GM23338 (cell line): Measurements from ENCODE around the gene RAB3GAP1. TPM values are rescaled to one million over a fixed set of nuclear protein-coding genes. Genes with fewer than 3 reads are reported as not detected.

Experiments
- ATAC-seq: fragments of 200-7000 bp; cut with Tn5 transposase; 3 replicates; pipeline ENCODE4 v1.9.1; 2020
- DNase-seq: peaks from one replicate; pipeline ENCODE4 v3.0.0-alpha.2; 2015; ENCODE audit warnings: low spot score
- H2AFZ ChIP-seq: fragments of 200-600 bp; sonication (generic); 2 replicates; pipeline ENCODE4 v1.8.0; 2016; ENCODE audit warnings: antibody characterized with exemption, mild to moderate bottlenecking, moderate library complexity
- H3F3A ChIP-seq: fragments of 200-600 bp; sonication (generic); replicated peaks from 2 replicates; pipeline ENCODE4 v1.8.0; 2017; ENCODE audit warnings: antibody characterized with exemption, mixed run types, low read depth
- H3K27ac ChIP-seq: fragments of 200-600 bp; sonication (generic); 2 replicates; pipeline ENCODE4 v1.6.1; 2016; ENCODE audit warnings: low read depth
- H3K27me3 ChIP-seq: fragments of 200-600 bp; sonication (generic); 2 replicates; pipeline ENCODE4 v1.8.0; 2016; ENCODE audit warnings: mild to moderate bottlenecking, mixed run types, moderate library complexity; ENCODE audit not compliant: insufficient read depth
- H3K36me3 ChIP-seq: fragments of 200-600 bp; sonication (generic); 2 replicates; pipeline ENCODE4 v1.8.0; 2016; ENCODE audit warnings: mild to moderate bottlenecking; ENCODE audit not compliant: insufficient read depth
- H3K4me1 ChIP-seq: fragments of 200-600 bp; sonication (generic); 2 replicates; pipeline ENCODE4 v1.8.0; 2016; ENCODE audit warnings: mild to moderate bottlenecking, moderate library complexity; ENCODE audit not compliant: insufficient read depth
- H3K4me2 ChIP-seq: fragments of 200-600 bp; sonication (generic); 2 replicates; pipeline ENCODE4 v1.7.1; 2017; ENCODE audit warnings: mixed run types
- H3K4me3 ChIP-seq: fragments of 200-600 bp; sonication (generic); 2 replicates; pipeline ENCODE4 v1.6.1; 2016; ENCODE audit warnings: mixed run types
- H3K79me2 ChIP-seq: fragments of 200-600 bp; sonication (generic); replicated peaks from 2 replicates; pipeline ENCODE4 v1.8.0; 2017; ENCODE audit warnings: mild to moderate bottlenecking; ENCODE audit not compliant: insufficient read depth
- H3K9me2 ChIP-seq: fragments of 200-600 bp; sonication (generic); 2 replicates; pipeline ENCODE4 v1.8.0; 2017; ENCODE audit not compliant: insufficient read depth
- H4K20me1 ChIP-seq: fragments of 200-600 bp; sonication (generic); replicated peaks from 2 replicates; pipeline ENCODE4 v1.8.0; 2017; ENCODE audit warnings: mild to moderate bottlenecking; ENCODE audit not compliant: insufficient read depth
- H3K27ac Mint-ChIP-seq: 2 replicates; pipeline ENCODE4 v1.8.0; 2020; ENCODE audit warnings: inconsistent platforms, mild to moderate bottlenecking, moderate library complexity, mixed read lengths
- H3K27me3 Mint-ChIP-seq: 3 replicates; pipeline ENCODE4 v1.8.0; 2022; ENCODE audit warnings: low read depth, mild to moderate bottlenecking, moderate library complexity, mixed read lengths, inconsistent platforms; ENCODE audit not compliant: insufficient read depth, poor library complexity
- H3K36me3 Mint-ChIP-seq: 3 replicates; pipeline ENCODE4 v1.8.0; 2021; ENCODE audit warnings: low read depth, mild to moderate bottlenecking, inconsistent platforms, moderate library complexity, mixed read lengths
- H3K4me1 Mint-ChIP-seq: 3 replicates; pipeline ENCODE4 v1.8.0; 2020; ENCODE audit warnings: mild to moderate bottlenecking, inconsistent platforms, mixed read lengths
- H3K4me3 Mint-ChIP-seq: 3 replicates; pipeline ENCODE4 v1.8.0; 2021; ENCODE audit warnings: moderate library complexity, mild to moderate bottlenecking, inconsistent platforms, mixed read lengths
- H3K9me3 Mint-ChIP-seq: 3 replicates; pipeline ENCODE4 v1.8.0; 2020; ENCODE audit warnings: moderate library complexity, mild to moderate bottlenecking, inconsistent platforms, mixed read lengths
- CREB1 ChIP-seq: fragments of 250-450 bp; sonication (Bioruptor Pico); IDR thresholded peaks from 2 replicates; pipeline ENCODE4 v1.5.0; 2020; ENCODE audit warnings: low read depth, mild to moderate bottlenecking, moderate library complexity
- EZH2 ChIP-seq: fragments of 200-600 bp; sonication (generic); IDR thresholded peaks from one replicate; pipeline ENCODE4 v1.8.0; 2017; ENCODE audit warnings: antibody characterized with exemption, mild to moderate bottlenecking, low read depth; ENCODE audit not compliant: unreplicated experiment
- EZH2phosphoT487 ChIP-seq: fragments of 200-600 bp; sonication (generic); IDR thresholded peaks from one replicate; pipeline ENCODE4 v1.8.1; 2018; ENCODE audit warnings: antibody characterized with exemption; ENCODE audit not compliant: unreplicated experiment
- STAT1 ChIP-seq: IDR thresholded peaks from one replicate; pipeline ENCODE4 v1.6.1; 2016; ENCODE audit warnings: antibody characterized with exemption; ENCODE audit not compliant: unreplicated experiment
- ZNF114 ChIP-seq: fragments of 250-450 bp; sonication (Bioruptor Pico); IDR thresholded peaks from 2 replicates; pipeline ENCODE4 v1.5.0; 2020; ENCODE audit warnings: mild to moderate bottlenecking, moderate library complexity
- ZNF331 ChIP-seq: fragments of 250-450 bp; sonication (Bioruptor Pico); IDR thresholded peaks from 2 replicates; pipeline ENCODE4 v1.5.0; 2020; ENCODE audit warnings: low read depth, mild to moderate bottlenecking, moderate library complexity
- polyA plus RNA-seq: library from polyadenylated mRNA; unstranded; fragments of >200 nt; fragmentation: Nextera tagmentation; extraction: Ambion mirVana; gene quantifications from 2 replicates; pipeline ENCODE4 v1.2.1, GENCODE V29; 2016
- total RNA-seq: library from RNA; depleted of rRNA; stranded (reverse); fragments of >200 nt; shearing (Covaris generic); gene quantifications from 2 replicates; pipeline ENCODE4 v1.2.3, GENCODE V29; 2014
- TF ChIP-seq, protein P1 (sequence below): fragments of 250-450 bp; sonication (Bioruptor Pico); IDR thresholded peaks from 2 replicates; pipeline ENCODE4 v1.5.0; 2020; ENCODE audit warnings: mild to moderate bottlenecking, moderate library complexity
- TF ChIP-seq, protein P2 (sequence below): IDR thresholded peaks from 2 replicates; pipeline ENCODE4 v1.6.1; 2016; ENCODE audit warnings: antibody characterized with exemption

Gene RAB3GAP1
- total and polyA plus RNA-seq, 2 experiments from 2014 or later = 22.5 to 40.4 TPM

- TF ChIP-seq, protein P1, sequence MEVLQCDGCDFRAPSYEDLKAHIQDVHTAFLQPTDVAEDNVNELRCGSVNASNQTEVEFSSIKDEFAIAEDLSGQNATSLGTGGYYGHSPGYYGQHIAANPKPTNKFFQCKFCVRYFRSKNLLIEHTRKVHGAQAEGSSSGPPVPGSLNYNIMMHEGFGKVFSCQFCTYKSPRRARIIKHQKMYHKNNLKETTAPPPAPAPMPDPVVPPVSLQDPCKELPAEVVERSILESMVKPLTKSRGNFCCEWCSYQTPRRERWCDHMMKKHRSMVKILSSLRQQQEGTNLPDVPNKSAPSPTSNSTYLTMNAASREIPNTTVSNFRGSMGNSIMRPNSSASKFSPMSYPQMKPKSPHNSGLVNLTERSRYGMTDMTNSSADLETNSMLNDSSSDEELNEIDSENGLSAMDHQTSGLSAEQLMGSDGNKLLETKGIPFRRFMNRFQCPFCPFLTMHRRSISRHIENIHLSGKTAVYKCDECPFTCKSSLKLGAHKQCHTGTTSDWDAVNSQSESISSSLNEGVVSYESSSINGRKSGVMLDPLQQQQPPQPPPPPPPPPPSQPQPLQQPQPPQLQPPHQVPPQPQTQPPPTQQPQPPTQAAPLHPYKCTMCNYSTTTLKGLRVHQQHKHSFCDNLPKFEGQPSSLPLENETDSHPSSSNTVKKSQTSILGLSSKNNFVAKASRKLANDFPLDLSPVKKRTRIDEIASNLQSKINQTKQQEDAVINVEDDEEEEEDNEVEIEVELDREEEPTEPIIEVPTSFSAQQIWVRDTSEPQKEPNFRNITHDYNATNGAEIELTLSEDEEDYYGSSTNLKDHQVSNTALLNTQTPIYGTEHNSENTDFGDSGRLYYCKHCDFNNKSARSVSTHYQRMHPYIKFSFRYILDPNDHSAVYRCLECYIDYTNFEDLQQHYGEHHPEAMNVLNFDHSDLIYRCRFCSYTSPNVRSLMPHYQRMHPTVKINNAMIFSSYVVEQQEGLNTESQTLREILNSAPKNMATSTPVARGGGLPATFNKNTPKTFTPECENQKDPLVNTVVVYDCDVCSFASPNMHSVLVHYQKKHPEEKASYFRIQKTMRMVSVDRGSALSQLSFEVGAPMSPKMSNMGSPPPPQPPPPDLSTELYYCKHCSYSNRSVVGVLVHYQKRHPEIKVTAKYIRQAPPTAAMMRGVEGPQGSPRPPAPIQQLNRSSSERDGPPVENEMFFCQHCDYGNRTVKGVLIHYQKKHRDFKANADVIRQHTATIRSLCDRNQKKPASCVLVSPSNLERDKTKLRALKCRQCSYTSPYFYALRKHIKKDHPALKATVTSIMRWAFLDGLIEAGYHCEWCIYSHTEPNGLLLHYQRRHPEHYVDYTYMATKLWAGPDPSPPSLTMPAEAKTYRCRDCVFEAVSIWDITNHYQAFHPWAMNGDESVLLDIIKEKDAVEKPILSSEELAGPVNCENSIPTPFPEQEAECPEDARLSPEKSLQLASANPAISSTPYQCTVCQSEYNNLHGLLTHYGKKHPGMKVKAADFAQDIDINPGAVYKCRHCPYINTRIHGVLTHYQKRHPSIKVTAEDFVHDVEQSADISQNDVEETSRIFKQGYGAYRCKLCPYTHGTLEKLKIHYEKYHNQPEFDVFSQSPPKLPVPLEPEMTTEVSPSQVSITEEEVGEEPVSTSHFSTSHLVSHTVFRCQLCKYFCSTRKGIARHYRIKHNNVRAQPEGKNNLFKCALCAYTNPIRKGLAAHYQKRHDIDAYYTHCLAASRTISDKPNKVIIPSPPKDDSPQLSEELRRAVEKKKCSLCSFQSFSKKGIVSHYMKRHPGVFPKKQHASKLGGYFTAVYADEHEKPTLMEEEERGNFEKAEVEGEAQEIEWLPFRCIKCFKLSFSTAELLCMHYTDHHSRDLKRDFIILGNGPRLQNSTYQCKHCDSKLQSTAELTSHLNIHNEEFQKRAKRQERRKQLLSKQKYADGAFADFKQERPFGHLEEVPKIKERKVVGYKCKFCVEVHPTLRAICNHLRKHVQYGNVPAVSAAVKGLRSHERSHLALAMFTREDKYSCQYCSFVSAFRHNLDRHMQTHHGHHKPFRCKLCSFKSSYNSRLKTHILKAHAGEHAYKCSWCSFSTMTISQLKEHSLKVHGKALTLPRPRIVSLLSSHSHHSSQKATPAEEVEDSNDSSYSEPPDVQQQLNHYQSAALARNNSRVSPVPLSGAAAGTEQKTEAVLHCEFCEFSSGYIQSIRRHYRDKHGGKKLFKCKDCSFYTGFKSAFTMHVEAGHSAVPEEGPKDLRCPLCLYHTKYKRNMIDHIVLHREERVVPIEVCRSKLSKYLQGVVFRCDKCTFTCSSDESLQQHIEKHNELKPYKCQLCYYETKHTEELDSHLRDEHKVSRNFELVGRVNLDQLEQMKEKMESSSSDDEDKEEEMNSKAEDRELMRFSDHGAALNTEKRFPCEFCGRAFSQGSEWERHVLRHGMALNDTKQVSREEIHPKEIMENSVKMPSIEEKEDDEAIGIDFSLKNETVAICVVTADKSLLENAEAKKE (CRISPR knock-in tag) = no peak
Observed at GRCh38 chr2:135162786-135163185, 110.7 kb downstream of the RAB3GAP1 start (continued).

DNA sequence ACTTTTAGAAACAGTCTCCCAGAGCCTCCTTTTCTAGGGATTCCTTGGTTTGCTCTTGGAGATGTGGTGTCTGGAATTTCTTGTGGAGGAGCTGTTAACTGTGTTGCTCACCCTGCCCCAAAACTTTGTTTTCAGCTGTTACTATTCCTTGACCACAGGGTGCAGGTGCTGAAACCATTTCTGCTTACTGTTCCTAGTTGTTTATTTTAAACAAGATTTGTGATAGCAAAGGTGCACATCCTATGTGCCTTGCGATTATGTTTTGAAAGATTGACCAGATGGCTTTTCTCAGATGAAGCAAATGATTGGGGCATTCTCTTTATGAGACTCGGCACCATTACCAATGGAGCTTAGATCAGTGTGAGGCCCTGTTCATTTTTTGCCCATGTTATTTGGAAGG lies 111.2 kb downstream of the RAB3GAP1 start:
- peaks cover 35% of the 10 kb centered on the region for H3K36me3 Mint-ChIP-seq
- H3K27ac ChIP-seq = no peak overlapping the region
- H3K79me2 ChIP-seq = no peaks in the 10 kb centered on the region
- no peak for TF ChIP-seq ZNF331 (CRISPR knock-in tag)
- TF ChIP-seq ZNF114 (CRISPR knock-in tag) = no peak
- TF ChIP-seq CREB1 (CRISPR knock-in tag) = no peak
- TF ChIP-seq EZH2phosphoT487 = no peak
- TF ChIP-seq, protein P2, sequence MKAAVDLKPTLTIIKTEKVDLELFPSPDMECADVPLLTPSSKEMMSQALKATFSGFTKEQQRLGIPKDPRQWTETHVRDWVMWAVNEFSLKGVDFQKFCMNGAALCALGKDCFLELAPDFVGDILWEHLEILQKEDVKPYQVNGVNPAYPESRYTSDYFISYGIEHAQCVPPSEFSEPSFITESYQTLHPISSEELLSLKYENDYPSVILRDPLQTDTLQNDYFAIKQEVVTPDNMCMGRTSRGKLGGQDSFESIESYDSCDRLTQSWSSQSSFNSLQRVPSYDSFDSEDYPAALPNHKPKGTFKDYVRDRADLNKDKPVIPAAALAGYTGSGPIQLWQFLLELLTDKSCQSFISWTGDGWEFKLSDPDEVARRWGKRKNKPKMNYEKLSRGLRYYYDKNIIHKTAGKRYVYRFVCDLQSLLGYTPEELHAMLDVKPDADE = no peak
- no peak for TF ChIP-seq EZH2
- no peak for TF ChIP-seq STAT1
- H3K27ac Mint-ChIP-seq = no peak overlapping the region
- H3K4me1 ChIP-seq = no peaks in the 10 kb centered on the region
- H3K36me3 ChIP-seq = peaks cover 35% of the 10 kb centered on the region
- no peak for ATAC-seq
- H4K20me1 ChIP-seq = peaks cover 4% of the 10 kb centered on the region; the same call in 1 of the 2 replicates
- H3K4me1 Mint-ChIP-seq = peaks cover 4% of the 10 kb centered on the region; the same call in 1 of the 3 replicates
- no peaks in the 10 kb centered on the region for H3K27me3 Mint-ChIP-seq
- H3K4me3 Mint-ChIP-seq = no peak overlapping the region
- H3K9me2 ChIP-seq = no peaks in the 10 kb centered on the region
- no peaks in the 10 kb centered on the region for H3F3A ChIP-seq
- no peaks in the 10 kb centered on the region for H3K9me3 Mint-ChIP-seq
- H3K4me2 ChIP-seq = no peak overlapping the region
- no peaks in the 10 kb centered on the region for H3K27me3 ChIP-seq
- no peak overlapping the region for H2AFZ ChIP-seq
- no peak for DNase-seq
- H3K4me3 ChIP-seq = no peak overlapping the region
